ENCODE measurements around the gene KCND2. TPM values are rescaled to one million over a fixed set of nuclear protein-coding genes. Genes with fewer than 3 reads are reported as not detected.

The KCND2 gene
- total and polyA plus RNA-seq, 2 of the 8 experiments (the other 6 are each of a cell fraction or from before 2014, with no cell fraction given) = 4.6 to 7.7 TPM

- H4K8ac ChIP-seq (ENCODE audit: extremely low read depth, insufficient read depth, low read length) = no peak overlapping the region
- H2AK5ac ChIP-seq (ENCODE audit: low read depth, low read length) = no peak overlapping the region
- no peak overlapping the region for H3K23ac ChIP-seq (ENCODE audit: insufficient read length)
- no peak overlapping the region for H2BK5ac ChIP-seq (ENCODE audit: low read depth, low read length)
- TF ChIP-seq SRF (IDR thresholded peaks at IDR 0.05; ENCODE audit: low read depth, low read length) = no peak
- TF ChIP-seq SP4 (IDR thresholded peaks at IDR 0.05; ENCODE audit: low read length) = no peak
- TF ChIP-seq JUND (IDR thresholded peaks at IDR 0.05; ENCODE audit: low read length) = no peak
- no peak for TF ChIP-seq EP300 (IDR thresholded peaks at IDR 0.05; ENCODE audit: borderline replicate concordance in 1 of 2, low read depth in 2 of 2, low read length in 2 of 2)
- TF ChIP-seq CTBP2 (IDR thresholded peaks at IDR 0.05; ENCODE audit: borderline replicate concordance, insufficient read depth, insufficient read length, low read length) = no peak
- TF ChIP-seq SUZ12 (IDR thresholded peaks at IDR 0.05; ENCODE audit: low read length) = no peak
- TF ChIP-seq ZNF274 (IDR thresholded peaks at IDR 0.05; ENCODE audit: borderline replicate concordance, extremely low read depth, low read length) = no peak
- no peak for TF ChIP-seq BCL11A (IDR thresholded peaks at IDR 0.05; ENCODE audit: low read depth in 2 of 2, low read length in 2 of 2)
- TF ChIP-seq, protein P1, sequence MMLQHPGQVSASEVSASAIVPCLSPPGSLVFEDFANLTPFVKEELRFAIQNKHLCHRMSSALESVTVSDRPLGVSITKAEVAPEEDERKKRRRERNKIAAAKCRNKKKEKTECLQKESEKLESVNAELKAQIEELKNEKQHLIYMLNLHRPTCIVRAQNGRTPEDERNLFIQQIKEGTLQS (IDR thresholded peaks at IDR 0.05; ENCODE audit: insufficient read depth, low read depth, low read length) = no peak
- no peaks in the 10 kb centered on the region for H3K23me2 ChIP-seq (ENCODE audit: low read depth, low read length)
- H3K56ac ChIP-seq (replicated peaks; ENCODE audit: insufficient read length, low read depth, low read length) = no peak overlapping the region
- H2BK12ac ChIP-seq (ENCODE audit: low read depth, low read length) = no peak overlapping the region
- no peak for DNase-seq (ENCODE audit: low read depth in 1 of 2, low spot score in 2 of 2)
- no peak overlapping the region for H3K4me2 ChIP-seq (ENCODE audit: insufficient read depth in 1 of 2, low read depth in 2 of 2, low read length in 2 of 2)
- no peaks in the 10 kb centered on the region for H3K4me1 ChIP-seq (replicated peaks in 1 of 4; ENCODE audit: control insufficient read depth in 3 of 4, insufficient read depth in 4 of 4, low read length in 3 of 4)
- no peaks in the 10 kb centered on the region for H3K27me3 ChIP-seq (replicated peaks in 1 of 4; ENCODE audit: control insufficient read depth in 3 of 4, extremely low read depth in 1 of 4, insufficient read depth in 3 of 4, low read length in 3 of 4)
- no peak overlapping the region for H3K18ac ChIP-seq (ENCODE audit: extremely low read depth, low read length)
- no peak overlapping the region for H3K27ac ChIP-seq (ENCODE audit: low read depth, low read length)
- WGBS, 2 experiments (ENCODE audit: extremely low coverage in 1 of 2, insufficient coverage in 1 of 2, insufficient read length in 1 of 2, insufficient replicate concordance in 2 of 2, low coverage in 1 of 2, low lambda C conversion rate in 2 of 2, missing lambda C conversion rate in 1 of 2) = 92% methylated on average over 3 of the region's 3 CpGs; no CpG with 5 or more reads in 1 of the 2 experiments
- H4K91ac ChIP-seq (replicated peaks; ENCODE audit: insufficient read length, low read length) = no peak overlapping the region
- H3K9me3 ChIP-seq (ENCODE audit: insufficient read depth in 2 of 2, low read depth in 1 of 2, low read length in 1 of 2) = no peaks in the 10 kb centered on the region
- ChIA-PET POLR2A (ENCODE audit: partially characterized antibody) (no interaction called here), CTCF (ENCODE audit: partially characterized antibody) (interaction anchor here (1.3 kb wide), 1 partner anchor 11 kb away, joined by 4 read pairs; no protein-coding TSS in a partner anchor)
- no peak overlapping the region for H2BK15ac ChIP-seq (ENCODE audit: low read length)
- H2BK120ac ChIP-seq (replicated peaks; ENCODE audit: low read depth, low read length) = no peak overlapping the region
- H3K9ac ChIP-seq (replicated peaks in 1 of 4; ENCODE audit: extremely low read depth in 1 of 4, low read depth in 3 of 4, low read length in 3 of 4) = no peak overlapping the region
- H3K4me3 ChIP-seq (ENCODE audit: extremely low read depth in 1 of 4, insufficient read depth in 2 of 4, low read depth in 3 of 4, low read length in 4 of 4) = no peak overlapping the region
- H2BK20ac ChIP-seq (ENCODE audit: low read length) = no peak overlapping the region
- FAIRE-seq = no peak
- no peak overlapping the region for H3K4ac ChIP-seq (replicated peaks; ENCODE audit: insufficient read length, low read depth, low read length)
- no peak overlapping the region for H3K14ac ChIP-seq (ENCODE audit: insufficient read length)
- H3K36me3 ChIP-seq (ENCODE audit: control insufficient read depth in 2 of 4, insufficient read depth in 4 of 4, low read length in 3 of 4) = no peaks in the 10 kb centered on the region
- no peaks in the 10 kb centered on the region for H3K79me1 ChIP-seq (ENCODE audit: low read depth, low read length)
- no peak overlapping the region for H2AFZ ChIP-seq (ENCODE audit: low read length)
- no peaks in the 10 kb centered on the region for H4K20me1 ChIP-seq (replicated peaks in 1 of 2; ENCODE audit: control insufficient read depth in 1 of 2, insufficient read depth in 2 of 2, low read length in 2 of 2)
- H3K79me2 ChIP-seq (ENCODE audit: control insufficient read depth in 1 of 2, insufficient read depth in 2 of 2, low read length in 2 of 2) = no peaks in the 10 kb centered on the region
- no peak overlapping the region for H4K5ac ChIP-seq (ENCODE audit: insufficient read length, low read depth, low read length)
Observed at GRCh38 chr7:120467676-120468075, 194.7 kb downstream of the KCND2 start.
